ENCODE data around the gene P4HB.

P4HB gene
- long read RNA-seq, transcript P4HB-210 (5 exons, 765 nt) = minor isoform, 23 of 10,958 reads
- long read RNA-seq, transcript P4HB-220 (11 exons, 2,453 nt) = minor isoform, 37 of 10,958 reads
- long read RNA-seq, transcript P4HB-203 (10 exons, 1,502 nt) = minor isoform, 24 of 10,958 reads
- long read RNA-seq, transcript P4HB-201 (11 exons, 2,603 nt) = major isoform, 10,461 of 10,958 reads
- long read RNA-seq, partial matches to known transcripts = 142 of 10,958 reads
- long read RNA-seq, other reads (novel, unspliced or antisense) = 255 of 10,958 reads

GRCh38 chr17:81859906-81860755, at the start of gene P4HB:
Gene P4HB, minus strand, starts transcription at chr17:81860535. Its CDS starts 64 bp downstream, at chr17:81860471.
- Histone ChIP-seq H3K27ac (replicated peaks) (peak within 1 kb of the TSS; percentile 96), H3K27me3 (ENCODE audit: insufficient read depth, poor library complexity, severe bottlenecking) (no peaks in the 10 kb centered on the region), H3K4me3 (replicated peaks; ENCODE audit: insufficient read depth, low read length) (peak within 1 kb of the TSS; percentile 89)
- peak in 1 of 2 experiments; percentile 91 for DNase-seq (ENCODE audit: low read depth in 1 of 2, low spot score in 1 of 2)
- TF ChIP-seq CTCF (IDR thresholded peaks at IDR 0.05; ENCODE audit: insufficient read depth, low read length) (no peak), SPI1 (IDR thresholded peaks at IDR 0.05; ENCODE audit: borderline replicate concordance, low read depth) (no peak), REST (IDR thresholded peaks at IDR 0.05; ENCODE audit: insufficient replicate concordance, low read depth) (peak; percentile 61), POLR2AphosphoS5 (IDR thresholded peaks at IDR 0.05; ENCODE audit: low read depth) (peak; percentile 96), GABPA (IDR thresholded peaks at IDR 0.05; ENCODE audit: low read depth) (no peak)

GRCh38 chr17:81909231-81909630, 48.9 kb upstream of the P4HB start:
- Histone ChIP-seq H3K4me3 (replicated peaks; ENCODE audit: insufficient read depth, low read length) (no peak overlapping the region), H3K27me3 (ENCODE audit: insufficient read depth, poor library complexity, severe bottlenecking) (no peaks in the 10 kb centered on the region), H3K27ac (replicated peaks) (no peak overlapping the region)
- no peak for DNase-seq (ENCODE audit: low read depth in 1 of 2, low spot score in 1 of 2)
- TF ChIP-seq GABPA (IDR thresholded peaks at IDR 0.05; ENCODE audit: low read depth) (no peak), REST (IDR thresholded peaks at IDR 0.05; ENCODE audit: insufficient replicate concordance, low read depth) (no peak), CTCF (IDR thresholded peaks at IDR 0.05; ENCODE audit: insufficient read depth, low read length) (no peak), POLR2AphosphoS5 (IDR thresholded peaks at IDR 0.05; ENCODE audit: low read depth) (no peak), SPI1 (IDR thresholded peaks at IDR 0.05; ENCODE audit: borderline replicate concordance, low read depth) (no peak)

GRCh38 chr17:81908793-81909192, 48.5 kb upstream of the P4HB start:
- no peak for DNase-seq (ENCODE audit: low read depth in 1 of 2, low spot score in 1 of 2)
- no peaks in the 10 kb centered on the region for H3K27me3 ChIP-seq (ENCODE audit: insufficient read depth, poor library complexity, severe bottlenecking)
- no peak overlapping the region for H3K27ac ChIP-seq (replicated peaks)
- no peak overlapping the region for H3K4me3 ChIP-seq (replicated peaks; ENCODE audit: insufficient read depth, low read length)
- TF ChIP-seq GABPA (IDR thresholded peaks at IDR 0.05; ENCODE audit: low read depth) = no peak
- no peak for TF ChIP-seq POLR2AphosphoS5 (IDR thresholded peaks at IDR 0.05; ENCODE audit: low read depth)

Measured in HL-60 (cell line).